Measurements from ENCODE around the gene CD81.

Gene CD81

DNA sequence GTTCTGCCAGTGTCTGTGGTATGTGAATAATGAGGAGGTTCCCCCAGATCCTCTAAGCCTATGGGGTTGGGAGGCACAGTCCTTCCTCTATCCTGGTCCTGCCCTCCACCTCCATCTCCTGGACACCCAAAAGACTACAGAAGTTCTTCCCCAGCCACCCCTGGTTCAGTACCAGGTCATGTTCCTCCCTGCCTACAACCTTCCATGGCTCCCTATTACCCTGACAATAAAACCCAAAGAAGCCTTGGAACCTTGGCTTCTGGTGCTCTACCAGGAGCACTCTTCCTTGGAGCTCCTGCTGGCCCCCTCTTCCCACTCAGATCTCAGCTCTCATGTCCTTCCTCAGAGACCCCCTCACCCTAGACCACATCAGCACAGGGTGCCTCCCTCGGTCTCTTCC, 54.3 kb downstream of the CD81 start:
- no peak for DNase-seq
- Mint-ChIP-seq H3K4me1 (ENCODE audit: low read depth) (no peaks in the 10 kb centered on the region), H3K4me3 (no peak overlapping the region), H3K27me3 (no peaks in the 10 kb centered on the region), H3K9me3 (no peaks in the 10 kb centered on the region), H3K36me3 (ENCODE audit: low read depth) (no peaks in the 10 kb centered on the region), H3K27ac (no peak overlapping the region)

DNA sequence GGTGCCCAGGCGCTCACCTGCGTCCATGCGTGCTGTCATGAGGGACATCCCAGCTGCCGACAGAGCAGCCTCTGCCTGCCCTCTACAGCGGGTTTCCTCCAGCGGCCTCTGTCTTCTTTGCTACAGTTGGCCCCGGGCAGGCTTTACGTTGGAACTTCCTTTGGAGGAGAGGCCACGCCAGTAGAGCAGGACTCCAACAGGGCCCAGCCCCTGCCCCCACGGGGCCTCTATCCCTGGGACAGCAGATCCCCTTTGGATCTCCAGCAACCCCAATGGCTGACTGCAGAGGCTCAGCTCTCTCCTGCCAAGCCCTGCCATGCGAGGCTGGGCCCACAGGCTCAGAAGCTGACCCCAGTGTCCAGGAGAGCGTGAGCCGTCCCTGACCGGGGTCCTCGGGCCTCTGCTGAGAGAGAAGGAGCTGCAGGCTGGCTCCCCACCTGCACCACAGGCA, 55.1 kb downstream of the CD81 start:
- no peaks in the 10 kb centered on the region for H3K27me3 Mint-ChIP-seq
- no peak for DNase-seq
- H3K9me3 Mint-ChIP-seq, result no peaks in the 10 kb centered on the region
- no peak overlapping the region for H3K4me3 Mint-ChIP-seq
- no peaks in the 10 kb centered on the region for H3K4me1 Mint-ChIP-seq (ENCODE audit: low read depth)
- H3K27ac Mint-ChIP-seq, result no peak overlapping the region
- no peaks in the 10 kb centered on the region for H3K36me3 Mint-ChIP-seq (ENCODE audit: low read depth)

DNA sequence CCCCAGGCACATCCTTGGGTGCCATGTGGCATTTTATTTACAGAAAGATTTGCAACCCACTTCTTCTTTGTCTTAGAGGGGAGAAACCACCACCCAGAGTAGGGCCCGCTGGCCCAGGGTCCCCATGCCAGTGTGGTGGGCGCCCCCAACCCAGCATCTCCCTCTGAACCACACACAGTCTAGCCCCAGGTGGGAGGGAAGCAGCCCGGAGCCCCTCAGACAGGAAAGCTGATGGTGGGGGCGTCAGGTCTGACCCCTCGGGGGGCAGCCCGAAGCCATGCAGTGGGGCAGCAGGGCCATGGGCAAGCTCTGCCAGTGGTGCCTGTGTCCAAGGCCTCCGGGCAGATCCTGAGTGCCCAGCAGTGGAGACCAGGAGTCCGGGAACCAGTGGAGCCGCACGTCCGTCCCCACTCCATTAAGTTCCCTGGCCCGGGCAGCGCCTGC, 55.5 kb downstream of the CD81 start:
- Mint-ChIP-seq H3K36me3 (ENCODE audit: low read depth) (no peaks in the 10 kb centered on the region), H3K9me3 (no peaks in the 10 kb centered on the region), H3K27ac (no peak overlapping the region), H3K4me1 (ENCODE audit: low read depth) (no peaks in the 10 kb centered on the region), H3K27me3 (no peaks in the 10 kb centered on the region), H3K4me3 (no peak overlapping the region)
- no peak for DNase-seq

DNA sequence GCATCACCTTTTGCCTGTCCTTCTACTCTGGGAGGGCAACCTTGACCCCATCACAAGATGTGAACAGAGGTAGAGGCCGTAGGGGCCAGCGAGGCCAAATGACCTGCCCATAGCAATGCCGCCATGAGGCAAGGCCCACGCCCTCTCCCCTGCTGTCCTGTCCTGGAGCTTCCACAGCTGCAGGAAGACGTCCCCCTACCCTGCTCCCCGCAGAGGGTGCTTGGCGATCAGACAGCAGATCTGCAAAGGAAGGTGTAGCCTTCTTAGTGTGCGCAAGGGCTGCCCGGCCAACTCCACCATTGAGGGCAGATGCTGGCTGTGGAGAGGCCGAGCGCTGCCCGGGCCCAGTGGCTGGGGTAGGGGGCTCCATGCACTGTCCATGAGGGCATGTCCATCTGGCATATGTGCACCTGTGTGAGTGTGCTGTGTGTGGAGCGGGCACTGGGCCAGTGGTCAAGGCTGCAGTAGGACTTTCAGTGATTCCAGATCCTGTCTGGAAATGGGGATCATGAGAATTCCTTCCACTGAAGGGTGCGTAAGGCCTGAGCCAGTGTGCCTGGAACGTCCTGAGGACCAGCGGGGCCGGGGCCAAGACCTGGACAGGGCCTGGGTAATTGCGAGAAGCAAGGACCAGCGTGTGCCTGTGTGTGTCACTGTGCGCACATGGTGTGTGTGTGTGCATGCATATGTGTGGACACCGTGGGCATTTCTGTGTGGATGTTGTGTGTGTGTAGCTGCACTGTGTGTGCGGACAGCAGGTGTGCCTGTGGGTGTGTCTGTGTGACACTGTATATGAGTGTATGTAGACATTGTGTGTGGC, 56.2 kb downstream of the CD81 start:
- no peaks in the 10 kb centered on the region for H3K9me3 Mint-ChIP-seq
- no peak for DNase-seq
- no peaks in the 10 kb centered on the region for H3K27me3 Mint-ChIP-seq
- no peaks in the 10 kb centered on the region for H3K4me1 Mint-ChIP-seq (ENCODE audit: low read depth)
- H3K36me3 Mint-ChIP-seq (ENCODE audit: low read depth), result no peaks in the 10 kb centered on the region
- no peak overlapping the region for H3K27ac Mint-ChIP-seq
- H3K4me3 Mint-ChIP-seq, result no peak overlapping the region

DNA sequence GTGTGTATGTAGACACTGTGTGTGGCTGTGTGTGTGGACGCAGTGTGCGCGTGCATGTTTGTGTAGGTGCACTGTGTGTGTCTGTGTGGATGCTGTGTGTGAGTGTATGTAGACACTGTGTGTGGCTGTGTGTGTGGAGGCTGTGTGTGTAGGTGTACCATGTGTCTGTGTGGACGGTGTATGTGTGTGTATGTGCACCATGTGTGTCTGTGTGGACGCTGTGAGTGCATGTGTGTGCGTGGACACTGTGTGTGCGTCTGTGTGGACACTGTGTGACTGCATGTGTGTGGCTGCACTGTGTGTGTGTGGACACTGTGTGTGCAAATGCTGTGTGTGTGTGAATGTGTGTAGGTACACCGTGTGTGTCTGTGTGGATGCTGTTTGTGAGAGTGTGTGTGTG, 56.9 kb downstream of the CD81 start:
- no peak for DNase-seq
- H3K27ac Mint-ChIP-seq, result no peak overlapping the region
- no peak overlapping the region for H3K4me3 Mint-ChIP-seq
- no peaks in the 10 kb centered on the region for H3K9me3 Mint-ChIP-seq
- H3K4me1 Mint-ChIP-seq (ENCODE audit: low read depth), result no peaks in the 10 kb centered on the region
- no peaks in the 10 kb centered on the region for H3K36me3 Mint-ChIP-seq (ENCODE audit: low read depth)
- no peaks in the 10 kb centered on the region for H3K27me3 Mint-ChIP-seq

DNA sequence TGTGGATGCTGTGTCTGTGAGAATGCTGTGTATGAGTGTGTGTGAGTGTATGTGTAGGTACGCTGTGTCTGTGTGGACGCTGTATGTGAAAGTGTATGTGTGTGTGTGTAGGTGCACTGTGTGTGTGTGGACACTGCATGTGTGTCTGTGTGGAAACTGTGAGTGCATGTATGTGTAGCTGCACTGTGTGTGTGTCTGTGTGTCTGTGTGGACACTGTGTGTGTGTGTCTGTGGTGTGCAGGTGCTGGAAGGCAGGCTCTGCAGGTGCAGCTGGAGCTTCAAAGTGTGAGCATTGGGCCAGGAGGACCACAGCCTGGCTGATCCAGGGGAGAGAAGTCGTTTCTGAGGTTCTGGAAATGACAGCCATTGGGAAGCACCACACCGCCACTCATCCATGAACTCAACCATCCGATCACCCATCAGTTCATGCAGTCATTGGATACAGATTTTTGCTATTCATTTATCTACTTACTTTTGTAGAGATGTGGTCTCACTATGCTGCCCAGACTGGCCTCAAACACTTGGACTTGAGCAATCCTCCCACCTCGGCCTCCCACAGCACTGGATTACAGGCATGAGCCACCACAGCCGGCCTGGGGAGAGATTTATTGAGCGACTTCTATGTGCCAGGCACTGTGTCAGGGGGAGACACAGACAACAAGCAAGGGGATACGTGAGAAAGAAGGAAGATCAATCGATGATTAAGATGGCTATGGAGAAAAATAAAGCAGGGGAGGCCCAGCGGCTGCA, 57.6 kb downstream of the CD81 start:
- H3K27ac Mint-ChIP-seq, result no peak overlapping the region
- DNase-seq, result no peak
- H3K4me3 Mint-ChIP-seq, result no peak overlapping the region
- no peaks in the 10 kb centered on the region for H3K27me3 Mint-ChIP-seq
- H3K4me1 Mint-ChIP-seq (ENCODE audit: low read depth), result no peaks in the 10 kb centered on the region
- H3K36me3 Mint-ChIP-seq (ENCODE audit: low read depth), result no peaks in the 10 kb centered on the region
- H3K9me3 Mint-ChIP-seq, result no peaks in the 10 kb centered on the region

DNA sequence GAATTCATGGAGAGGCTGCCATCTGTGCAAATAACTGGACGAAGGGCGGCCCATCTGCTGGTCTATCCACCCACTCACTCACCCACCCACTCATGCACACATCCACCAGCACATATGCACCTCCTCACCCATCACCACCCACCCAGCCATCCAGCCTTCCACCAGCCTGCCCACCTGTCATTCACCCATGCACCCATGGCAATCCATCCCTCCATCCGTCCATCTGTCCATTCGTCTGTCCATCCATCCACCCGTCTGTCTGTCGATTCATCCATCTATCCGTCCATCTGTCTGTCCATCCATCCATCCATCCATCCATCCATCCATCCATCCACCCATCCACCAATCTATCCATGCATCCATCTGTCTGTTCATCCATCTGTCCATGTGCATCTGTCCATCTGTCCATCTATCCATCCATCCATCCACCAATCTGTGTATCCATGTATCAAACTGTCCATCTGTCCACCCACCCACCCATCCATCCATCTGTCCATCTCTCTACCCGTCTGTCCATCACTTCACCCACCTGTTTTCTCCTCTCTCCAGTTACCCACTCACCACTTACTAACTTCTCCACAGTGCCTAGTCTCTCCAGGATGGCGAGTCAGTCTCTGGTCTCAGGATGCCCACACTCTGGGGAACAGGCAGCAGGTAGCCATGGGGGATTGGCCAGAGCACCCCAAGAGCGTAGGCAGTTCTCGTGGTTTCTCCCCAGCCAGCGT, 58.3 kb downstream of the CD81 start:
- DNase-seq, result no peak
- H3K27me3 Mint-ChIP-seq, result no peaks in the 10 kb centered on the region
- H3K4me1 Mint-ChIP-seq (ENCODE audit: low read depth), result no peaks in the 10 kb centered on the region
- no peak overlapping the region for H3K4me3 Mint-ChIP-seq
- no peak overlapping the region for H3K27ac Mint-ChIP-seq
- H3K36me3 Mint-ChIP-seq (ENCODE audit: low read depth), result no peaks in the 10 kb centered on the region
- H3K9me3 Mint-ChIP-seq, result peaks cover 4% of the 10 kb centered on the region

DNA sequence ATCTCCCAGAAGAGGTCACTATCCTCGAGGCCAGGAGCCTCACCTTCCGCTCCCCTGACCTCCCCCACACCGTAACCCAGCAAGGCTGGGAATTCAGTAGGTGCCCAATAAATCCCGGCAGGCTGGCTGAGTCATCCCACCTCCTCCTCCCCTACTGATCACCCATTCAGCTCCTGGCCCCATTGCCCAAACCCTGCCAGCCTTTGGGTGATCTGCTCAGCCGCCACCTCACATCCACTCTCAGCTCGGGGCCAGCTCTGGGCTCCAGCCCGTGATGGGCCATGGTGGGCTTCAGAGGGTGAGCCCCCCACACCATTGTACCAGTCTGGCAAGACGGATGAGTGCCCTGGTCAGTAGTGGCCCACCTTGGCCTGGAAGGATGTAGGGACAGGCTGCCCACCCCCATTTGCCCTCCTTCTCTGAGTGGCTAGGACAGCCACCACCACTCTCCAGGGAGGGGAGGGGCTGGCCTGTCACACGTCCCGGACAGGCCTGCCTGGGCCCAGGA, 59.0 kb downstream of the CD81 start:
- H3K4me1 Mint-ChIP-seq (ENCODE audit: low read depth), result no peaks in the 10 kb centered on the region
- no peaks in the 10 kb centered on the region for H3K36me3 Mint-ChIP-seq (ENCODE audit: low read depth)
- no peak for DNase-seq
- H3K27ac Mint-ChIP-seq, result no peak overlapping the region
- H3K4me3 Mint-ChIP-seq, result no peak overlapping the region
- no peaks in the 10 kb centered on the region for H3K27me3 Mint-ChIP-seq
- H3K9me3 Mint-ChIP-seq, result peaks cover 4% of the 10 kb centered on the region

DNA sequence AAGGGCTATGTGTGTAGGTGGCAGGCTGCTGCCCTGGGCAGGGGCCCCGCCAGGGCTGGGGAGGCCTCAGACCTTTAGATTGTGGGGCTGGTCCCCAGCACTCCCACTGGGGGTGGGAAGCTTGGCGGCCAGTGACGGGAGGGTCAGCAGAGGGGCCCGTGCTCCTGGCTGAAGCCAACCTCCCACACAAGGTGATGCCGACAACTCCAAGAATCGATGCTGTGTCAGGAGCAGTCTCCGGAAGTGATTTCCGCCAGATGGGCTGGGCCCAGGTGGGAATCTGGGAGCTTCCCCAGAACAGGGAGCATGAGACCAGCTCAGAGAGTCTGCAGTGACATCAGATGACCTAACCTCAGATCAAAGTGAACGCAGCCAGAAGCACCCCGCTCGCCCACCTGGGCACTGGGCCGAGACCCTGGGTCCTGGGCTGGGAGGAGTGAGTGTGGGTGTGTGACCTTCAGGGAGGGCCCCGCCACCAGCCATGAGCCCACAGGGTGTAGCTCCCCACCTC, 59.5 kb downstream of the CD81 start:
- Mint-ChIP-seq H3K4me3 (no peak overlapping the region), H3K27ac (no peak overlapping the region), H3K36me3 (ENCODE audit: low read depth) (no peaks in the 10 kb centered on the region), H3K4me1 (ENCODE audit: low read depth) (no peaks in the 10 kb centered on the region), H3K27me3 (no peaks in the 10 kb centered on the region), H3K9me3 (peaks cover 4% of the 10 kb centered on the region)
- no peak for DNase-seq

DNA sequence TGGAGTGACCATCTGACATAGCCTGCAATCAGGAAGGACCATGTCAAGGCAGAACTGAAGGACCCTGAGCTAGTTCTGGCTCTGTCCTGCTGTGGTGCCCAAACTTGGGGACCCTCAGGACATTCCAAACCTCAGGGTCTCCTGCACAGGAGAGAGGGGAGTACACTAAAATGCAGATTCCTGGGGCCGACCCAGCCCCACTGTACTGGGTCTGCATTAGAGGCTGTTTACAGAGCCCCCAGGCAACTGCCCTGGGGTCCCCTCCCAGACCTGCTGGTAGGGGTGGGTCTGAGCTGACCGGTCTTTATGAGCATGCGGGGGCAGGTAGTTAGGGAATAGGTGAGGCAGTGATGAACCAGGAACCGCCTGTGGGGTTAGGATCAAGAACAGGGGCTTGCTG, 60.4 kb downstream of the CD81 start:
- H3K4me3 Mint-ChIP-seq, result no peak overlapping the region
- no peaks in the 10 kb centered on the region for H3K36me3 Mint-ChIP-seq (ENCODE audit: low read depth)
- H3K9me3 Mint-ChIP-seq, result peaks cover 4% of the 10 kb centered on the region
- DNase-seq, result no peak
- no peaks in the 10 kb centered on the region for H3K27me3 Mint-ChIP-seq
- H3K4me1 Mint-ChIP-seq (ENCODE audit: low read depth), result peaks cover 3% of the 10 kb centered on the region
- no peak overlapping the region for H3K27ac Mint-ChIP-seq

DNA sequence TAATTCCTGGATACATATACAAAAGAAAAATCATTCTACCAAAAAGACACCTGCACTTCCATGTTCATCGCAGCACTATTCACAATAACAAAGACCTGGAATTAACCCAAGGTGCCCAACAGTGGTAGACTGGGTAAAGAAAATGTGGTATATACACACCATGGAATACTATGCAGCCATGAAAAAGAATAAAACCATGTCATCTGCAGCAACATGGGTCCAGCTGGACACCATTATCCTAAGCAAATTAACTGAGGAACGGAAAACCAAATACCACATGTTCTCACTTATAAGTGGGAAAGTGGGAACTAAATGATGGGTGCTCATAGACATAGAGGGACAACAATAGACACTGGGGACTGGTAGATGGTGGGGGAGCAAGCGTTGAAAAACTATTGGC, 62.7 kb downstream of the CD81 start:
- H3K9me3 Mint-ChIP-seq, result peaks cover 4% of the 10 kb centered on the region
- peaks cover 14% of the 10 kb centered on the region for H3K4me1 Mint-ChIP-seq (ENCODE audit: low read depth)
- peaks cover 4% of the 10 kb centered on the region for H3K27me3 Mint-ChIP-seq
- no peak overlapping the region for H3K4me3 Mint-ChIP-seq
- no peak for DNase-seq
- no peaks in the 10 kb centered on the region for H3K36me3 Mint-ChIP-seq (ENCODE audit: low read depth)
- H3K27ac Mint-ChIP-seq, result no peak overlapping the region

DNA sequence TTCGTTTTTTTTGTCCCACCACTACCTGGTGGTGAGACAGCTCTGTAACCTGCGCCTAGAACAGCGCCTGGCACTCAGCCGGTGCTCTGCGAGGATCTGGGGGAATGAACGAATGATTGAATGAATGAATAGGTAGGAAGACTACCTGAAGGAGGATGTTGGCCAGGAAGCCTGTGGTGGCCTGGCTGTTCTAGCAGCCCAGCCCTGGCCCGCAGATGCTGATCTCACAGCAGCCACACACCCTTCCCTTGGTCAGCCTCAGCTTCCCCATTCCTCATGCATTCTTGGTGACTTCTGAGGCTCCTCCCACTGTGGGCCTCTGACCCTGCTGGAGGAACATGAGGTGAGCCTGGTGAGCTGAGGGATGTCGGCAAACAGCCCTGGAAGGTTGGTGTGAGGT, 63.5 kb downstream of the CD81 start:
- DNase-seq, result no peak
- peaks cover 17% of the 10 kb centered on the region for H3K4me1 Mint-ChIP-seq (ENCODE audit: low read depth)
- H3K4me3 Mint-ChIP-seq, result no peak overlapping the region
- H3K9me3 Mint-ChIP-seq, result peaks cover 4% of the 10 kb centered on the region
- H3K36me3 Mint-ChIP-seq (ENCODE audit: low read depth), result no peaks in the 10 kb centered on the region
- H3K27me3 Mint-ChIP-seq, result peaks cover 4% of the 10 kb centered on the region
- H3K27ac Mint-ChIP-seq, result no peak overlapping the region

DNA sequence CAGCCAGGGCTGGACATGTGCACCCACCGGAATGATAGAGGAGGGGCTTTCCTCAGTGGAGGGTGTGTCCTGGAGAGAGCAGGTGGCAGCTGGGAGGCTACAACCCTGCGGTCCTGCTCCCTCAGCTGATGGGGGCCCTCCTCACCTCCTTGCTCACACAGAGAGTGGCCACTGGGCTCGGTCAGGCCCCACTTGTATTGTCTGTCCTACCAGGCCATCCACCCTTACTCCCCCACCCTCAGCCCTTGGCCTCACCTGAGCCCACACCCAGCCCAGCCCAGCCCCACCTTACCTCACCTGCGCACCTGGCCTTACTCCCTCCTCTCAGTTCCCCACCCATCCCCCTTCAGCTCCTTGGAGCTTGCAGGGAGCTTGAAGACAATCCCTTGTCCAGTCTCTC, 64.1 kb downstream of the CD81 start:
- H3K36me3 Mint-ChIP-seq (ENCODE audit: low read depth), result no peaks in the 10 kb centered on the region
- no peak overlapping the region for H3K4me3 Mint-ChIP-seq
- no peak overlapping the region for H3K27ac Mint-ChIP-seq
- peaks cover 4% of the 10 kb centered on the region for H3K9me3 Mint-ChIP-seq
- no peak for DNase-seq
- H3K27me3 Mint-ChIP-seq, result peaks cover 4% of the 10 kb centered on the region
- peaks cover 20% of the 10 kb centered on the region for H3K4me1 Mint-ChIP-seq (ENCODE audit: low read depth)

DNA sequence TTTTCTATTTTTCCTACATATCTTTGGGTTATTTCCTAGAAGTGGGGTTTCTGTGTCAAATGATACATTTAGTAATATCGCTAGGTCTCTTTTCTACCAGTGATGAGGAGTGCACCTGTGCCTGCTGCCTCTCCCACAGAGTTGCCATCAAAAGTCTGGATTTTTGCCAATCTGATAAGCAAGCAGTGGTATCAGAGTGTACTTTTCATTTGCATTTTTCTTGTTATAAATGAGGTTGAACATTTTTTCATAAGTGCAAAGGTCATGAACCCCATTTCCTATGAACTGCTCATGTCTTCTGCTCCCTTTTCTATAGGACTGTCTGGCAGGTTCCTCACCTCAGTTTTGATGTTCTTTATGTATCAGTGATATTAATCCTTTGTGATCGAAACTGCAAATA, 65.5 kb downstream of the CD81 start:
- Mint-ChIP-seq H3K27ac (no peak overlapping the region), H3K36me3 (ENCODE audit: low read depth) (no peaks in the 10 kb centered on the region)

More for the DNA sequence above, 65.5 kb downstream of the CD81 start:
- Mint-ChIP-seq H3K4me1 (ENCODE audit: low read depth) (peaks cover 34% of the 10 kb centered on the region), H3K4me3 (no peak overlapping the region), H3K27me3 (peaks cover 4% of the 10 kb centered on the region), H3K9me3 (peaks cover 4% of the 10 kb centered on the region)
- DNase-seq, result no peak

Data from activated T-cell treated with anti-CD3 and anti-CD28 coated beads, Interleukin-2, amount 50 U/mL, for 24 hours (primary cell).